Measurements from ENCODE around the gene ANKRD27.

DNA sequence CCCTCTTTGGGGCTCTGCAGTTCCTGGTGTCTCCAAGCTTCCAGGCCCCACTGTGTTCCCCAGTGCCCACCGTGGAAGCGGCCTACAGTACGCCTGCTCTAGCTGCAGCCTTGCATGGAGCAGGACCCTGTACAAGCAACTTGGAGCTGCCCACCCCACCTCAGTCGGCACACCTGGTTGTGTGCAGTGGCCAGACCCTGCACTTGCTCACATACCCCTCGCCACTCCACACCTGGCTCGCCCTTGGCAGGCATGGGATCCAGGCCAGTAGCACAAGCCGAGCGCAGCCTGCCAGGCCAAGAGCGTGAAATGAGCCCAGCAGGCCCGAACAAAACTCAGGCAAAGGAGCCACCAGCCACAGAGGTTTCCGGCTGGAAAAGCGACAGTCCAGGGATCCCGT lies 36.4 kb downstream of the ANKRD27 start:
- TF ChIP-seq, protein P1, sequence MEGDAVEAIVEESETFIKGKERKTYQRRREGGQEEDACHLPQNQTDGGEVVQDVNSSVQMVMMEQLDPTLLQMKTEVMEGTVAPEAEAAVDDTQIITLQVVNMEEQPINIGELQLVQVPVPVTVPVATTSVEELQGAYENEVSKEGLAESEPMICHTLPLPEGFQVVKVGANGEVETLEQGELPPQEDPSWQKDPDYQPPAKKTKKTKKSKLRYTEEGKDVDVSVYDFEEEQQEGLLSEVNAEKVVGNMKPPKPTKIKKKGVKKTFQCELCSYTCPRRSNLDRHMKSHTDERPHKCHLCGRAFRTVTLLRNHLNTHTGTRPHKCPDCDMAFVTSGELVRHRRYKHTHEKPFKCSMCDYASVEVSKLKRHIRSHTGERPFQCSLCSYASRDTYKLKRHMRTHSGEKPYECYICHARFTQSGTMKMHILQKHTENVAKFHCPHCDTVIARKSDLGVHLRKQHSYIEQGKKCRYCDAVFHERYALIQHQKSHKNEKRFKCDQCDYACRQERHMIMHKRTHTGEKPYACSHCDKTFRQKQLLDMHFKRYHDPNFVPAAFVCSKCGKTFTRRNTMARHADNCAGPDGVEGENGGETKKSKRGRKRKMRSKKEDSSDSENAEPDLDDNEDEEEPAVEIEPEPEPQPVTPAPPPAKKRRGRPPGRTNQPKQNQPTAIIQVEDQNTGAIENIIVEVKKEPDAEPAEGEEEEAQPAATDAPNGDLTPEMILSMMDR (IDR thresholded peaks at IDR 0.05 in 2 of 3, conservative IDR thresholded peaks at IDR 0.05 in 1 of 3; ENCODE audit: borderline replicate concordance in 1 of 3, insufficient read depth in 1 of 3, low read depth in 2 of 3, low read length in 2 of 3): no peak
- TF ChIP-seq, protein P2, sequence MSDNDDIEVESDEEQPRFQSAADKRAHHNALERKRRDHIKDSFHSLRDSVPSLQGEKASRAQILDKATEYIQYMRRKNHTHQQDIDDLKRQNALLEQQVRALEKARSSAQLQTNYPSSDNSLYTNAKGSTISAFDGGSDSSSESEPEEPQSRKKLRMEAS (IDR thresholded peaks at IDR 0.05): no peak
